DMS114 treated with DMSO at 0.1 percent for 48 hours (cell line): ENCODE results near the gene INPP5D.

ENCODE experiments used
- DNase-seq: peaks from one replicate; lab custom pipeline; 2025; ENCODE audit not compliant: unreplicated experiment; lab: John Stamatoyannopoulos, UW

Gene INPP5D

DNA sequence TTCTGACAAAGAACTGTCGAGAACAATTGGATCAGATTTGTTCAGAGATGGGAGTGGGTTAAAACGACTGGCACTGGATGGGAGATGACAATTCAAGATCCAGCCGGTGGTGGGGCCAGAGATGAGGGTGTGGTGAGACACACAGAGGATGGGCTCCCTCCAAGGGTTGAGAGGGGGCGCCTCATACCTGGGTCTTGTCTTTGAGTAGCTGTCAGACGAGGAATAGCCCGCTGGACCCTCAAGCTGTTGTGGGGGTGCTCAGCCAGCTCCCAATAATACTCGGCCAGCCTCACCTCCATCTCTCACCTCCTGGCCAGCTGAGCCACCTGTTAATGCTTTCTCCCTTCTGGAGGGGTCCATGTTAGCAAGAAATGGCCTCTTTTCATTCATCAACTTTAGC, 14.0 kb downstream of the INPP5D start:
- no peak for DNase-seq

DNA sequence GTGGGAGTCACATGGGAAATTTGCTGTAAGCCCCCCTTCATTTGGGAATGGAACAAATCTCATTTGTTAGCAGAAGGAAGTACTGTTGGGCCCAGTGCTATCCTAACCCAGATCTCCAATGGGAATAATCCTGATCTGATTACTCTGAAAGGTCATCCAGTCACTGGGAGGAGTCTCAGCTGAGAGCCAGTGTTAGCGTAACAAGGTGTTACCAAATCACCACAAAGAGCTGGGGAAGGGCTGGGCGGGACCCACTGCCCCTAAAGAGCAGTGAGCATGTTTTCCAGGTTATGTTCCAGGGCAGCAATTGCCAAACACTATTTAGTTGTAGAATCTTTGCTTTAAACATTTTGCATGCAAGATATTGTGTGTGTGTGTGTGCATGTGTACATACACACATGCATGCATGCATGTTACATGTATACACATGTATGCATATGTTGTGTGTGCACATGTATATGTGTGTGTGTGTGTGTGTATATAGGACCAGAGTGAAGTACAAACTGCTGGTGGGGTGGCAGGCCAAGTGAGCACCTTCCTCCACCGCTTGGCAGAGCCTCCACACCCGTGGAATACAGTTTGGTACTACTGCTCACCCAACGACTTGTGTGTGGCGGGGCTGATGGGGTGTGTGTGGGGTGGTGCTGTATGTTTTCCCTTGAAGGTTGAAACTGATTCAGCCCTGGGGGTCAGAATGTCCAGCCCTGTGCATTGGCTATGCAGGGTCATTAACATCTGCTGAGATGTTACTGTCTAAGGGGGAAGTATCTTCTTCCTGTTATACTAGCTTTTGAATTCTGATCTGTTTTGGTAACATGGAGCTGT, 15.2 kb downstream of the INPP5D start:
- DNase-seq = no peak

DNA sequence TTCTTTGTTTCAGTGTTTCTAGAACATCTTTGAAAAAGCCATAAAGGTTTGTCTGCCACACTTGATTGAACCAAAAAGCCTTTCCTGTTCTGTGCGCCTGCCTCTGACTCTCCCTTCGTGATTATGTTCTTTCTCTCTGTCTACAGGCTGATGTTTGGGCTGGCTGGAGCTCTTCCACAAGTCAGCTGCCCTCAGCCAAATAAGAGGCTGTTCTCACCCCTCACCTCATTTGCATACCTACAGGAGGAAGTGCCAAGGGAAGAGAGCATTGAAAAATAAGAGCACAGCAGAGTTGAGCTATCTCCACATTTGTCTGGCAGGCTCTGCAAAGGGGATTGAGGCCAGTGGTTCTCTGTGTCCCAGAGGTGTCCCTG, 15.8 kb downstream of the INPP5D start:
- no peak for DNase-seq

DNA sequence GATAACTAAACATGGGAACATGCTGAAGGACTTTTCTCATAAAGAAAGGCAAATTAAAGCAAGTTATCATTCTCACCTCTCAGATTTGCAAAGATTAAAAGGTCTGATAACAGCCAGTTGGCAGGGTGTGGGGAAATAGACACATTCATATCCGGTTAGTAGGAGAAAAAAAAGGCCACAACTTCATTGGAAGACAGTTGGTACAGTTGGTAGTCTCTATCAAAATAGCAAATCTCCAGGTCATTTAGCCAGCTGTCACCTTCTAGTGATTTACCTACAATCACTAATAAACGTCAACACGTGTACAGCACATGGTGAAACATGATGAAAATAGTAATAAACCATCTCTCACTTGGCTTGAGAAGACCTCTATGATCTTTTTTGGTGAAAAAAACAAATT, 16.6 kb downstream of the INPP5D start:
- no peak for DNase-seq

DNA sequence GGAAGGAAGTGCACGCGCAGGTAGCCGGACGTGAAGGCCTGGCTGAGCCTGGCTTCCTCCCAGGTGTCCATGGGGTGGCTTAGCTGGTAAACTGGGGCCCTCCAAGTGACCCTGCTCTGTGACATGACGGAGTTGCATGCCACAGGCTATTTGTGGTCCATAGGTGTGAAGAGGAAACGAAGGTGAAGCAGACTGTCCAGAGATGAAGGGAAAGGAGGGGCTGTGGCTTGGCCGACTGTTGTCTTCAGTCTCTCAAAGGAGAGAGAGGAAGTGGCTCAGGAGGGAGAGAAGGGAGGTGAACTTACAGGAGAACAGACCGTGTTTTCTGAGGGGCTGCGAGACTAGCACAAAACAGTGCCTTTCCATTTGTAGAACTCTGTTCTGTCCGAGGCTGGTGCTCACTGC, 19.3 kb downstream of the INPP5D start:
- DNase-seq = no peak

DNA sequence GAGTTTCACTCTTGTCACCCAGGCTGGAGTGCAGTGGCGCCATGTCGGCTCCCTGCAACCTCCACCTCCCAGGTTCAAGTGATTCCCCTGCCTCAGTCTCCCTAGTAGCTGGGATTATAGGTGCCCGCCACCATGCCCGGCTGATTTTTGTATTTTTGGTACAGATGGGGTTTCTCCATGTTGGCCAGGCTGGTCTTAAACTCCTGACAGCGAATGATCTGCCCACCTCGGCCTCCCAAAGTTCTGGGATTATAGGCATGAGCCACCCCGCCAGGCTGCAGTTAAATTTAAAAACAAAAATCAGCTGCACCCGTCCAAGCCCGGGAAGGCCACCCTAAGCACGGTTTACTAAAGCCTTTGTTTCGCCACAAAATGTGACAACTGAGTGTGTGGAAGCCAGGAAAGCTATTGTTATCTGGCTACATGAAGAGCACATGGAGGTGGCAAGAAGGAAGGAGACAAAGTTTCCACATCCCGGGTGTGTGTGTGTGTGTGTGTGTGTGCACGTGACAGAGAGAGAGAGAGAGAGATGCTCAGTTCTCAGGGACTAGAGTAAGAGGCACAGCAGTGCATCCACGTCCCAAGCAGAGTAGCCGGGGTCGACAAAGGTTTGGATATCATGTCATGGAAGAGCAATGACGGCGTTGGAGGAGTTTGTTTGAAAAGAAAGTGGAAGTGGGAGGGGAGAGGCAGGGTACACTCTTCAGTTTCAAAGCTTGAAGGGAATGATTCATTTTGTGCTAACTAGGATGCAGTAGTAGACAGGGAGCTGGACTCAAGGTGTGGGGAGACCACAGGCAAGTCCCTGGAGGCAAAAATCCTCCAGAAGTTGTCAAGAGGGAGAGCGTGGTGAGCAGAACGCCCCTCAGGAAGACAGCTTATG, 20.1 kb downstream of the INPP5D start:
- DNase-seq = no peak

DNA sequence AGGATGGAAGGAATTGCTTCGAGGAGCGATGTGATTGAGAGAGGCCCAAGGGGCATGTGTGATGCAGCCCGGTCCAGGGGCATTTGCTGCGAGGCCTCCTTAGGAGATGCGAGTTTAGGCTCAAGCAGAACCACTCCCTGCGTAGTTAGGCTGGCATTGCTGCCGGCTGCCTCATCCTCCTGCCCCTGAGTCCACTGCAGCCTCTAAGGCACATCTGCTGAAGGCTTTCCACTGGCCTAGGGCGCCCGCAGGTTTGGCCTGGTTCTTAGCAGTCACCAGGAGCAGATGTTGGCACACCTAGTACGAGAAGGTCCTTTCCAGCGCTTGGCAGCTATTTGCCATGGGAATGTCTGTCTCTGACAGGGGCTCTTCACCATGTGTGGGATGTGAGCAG, 20.7 kb downstream of the INPP5D start:
- no peak for DNase-seq

DNA sequence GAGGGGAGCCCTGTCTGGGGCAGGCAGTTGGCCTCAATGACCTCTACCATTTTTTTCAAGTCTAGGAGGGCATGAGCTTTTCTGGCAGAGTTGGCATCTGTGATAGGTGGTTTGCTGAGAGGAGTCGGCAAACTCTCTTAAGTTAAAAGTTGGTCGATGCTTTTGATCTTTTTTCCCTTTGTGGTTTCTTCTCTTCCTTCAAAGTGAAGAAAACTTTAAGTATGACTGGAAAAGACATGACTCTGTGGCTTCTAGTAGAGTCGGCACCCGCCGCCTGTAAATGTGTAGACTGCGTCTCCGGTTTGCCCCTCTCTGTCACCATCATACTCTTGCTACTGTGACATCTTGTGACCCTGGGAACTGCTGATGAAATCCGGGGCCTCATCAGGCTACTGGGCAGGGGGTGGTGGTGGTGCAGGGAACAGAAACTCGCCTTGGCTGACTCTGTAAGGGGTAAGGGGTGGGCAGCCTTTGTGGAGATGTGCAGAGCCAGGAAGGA, 21.1 kb downstream of the INPP5D start:
- no peak for DNase-seq

DNA sequence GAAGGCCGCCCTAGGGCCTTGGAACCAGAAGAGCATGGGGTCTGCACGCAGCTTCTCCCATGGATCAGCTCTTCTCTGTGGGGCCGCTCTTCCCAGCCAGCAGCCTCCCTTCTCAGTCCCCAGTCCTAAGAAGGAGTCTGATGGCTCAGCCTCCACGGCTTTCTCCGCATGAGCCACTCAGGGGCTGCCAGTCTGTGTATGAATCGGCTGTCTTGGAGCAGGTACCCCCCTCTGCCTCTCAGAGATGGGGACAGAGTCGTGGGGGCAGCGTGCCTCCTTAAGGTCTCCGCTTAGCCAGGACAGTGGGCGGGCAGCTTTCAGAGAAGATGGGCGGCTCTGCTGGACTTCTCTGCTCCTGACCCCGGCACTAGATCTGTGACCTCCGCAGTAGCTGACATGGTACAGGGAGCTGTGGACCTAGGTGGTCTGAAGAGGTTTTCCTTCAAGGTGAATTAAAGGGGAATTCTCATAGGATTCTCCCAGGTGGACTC, 21.6 kb downstream of the INPP5D start:
- no peak for DNase-seq

DNA sequence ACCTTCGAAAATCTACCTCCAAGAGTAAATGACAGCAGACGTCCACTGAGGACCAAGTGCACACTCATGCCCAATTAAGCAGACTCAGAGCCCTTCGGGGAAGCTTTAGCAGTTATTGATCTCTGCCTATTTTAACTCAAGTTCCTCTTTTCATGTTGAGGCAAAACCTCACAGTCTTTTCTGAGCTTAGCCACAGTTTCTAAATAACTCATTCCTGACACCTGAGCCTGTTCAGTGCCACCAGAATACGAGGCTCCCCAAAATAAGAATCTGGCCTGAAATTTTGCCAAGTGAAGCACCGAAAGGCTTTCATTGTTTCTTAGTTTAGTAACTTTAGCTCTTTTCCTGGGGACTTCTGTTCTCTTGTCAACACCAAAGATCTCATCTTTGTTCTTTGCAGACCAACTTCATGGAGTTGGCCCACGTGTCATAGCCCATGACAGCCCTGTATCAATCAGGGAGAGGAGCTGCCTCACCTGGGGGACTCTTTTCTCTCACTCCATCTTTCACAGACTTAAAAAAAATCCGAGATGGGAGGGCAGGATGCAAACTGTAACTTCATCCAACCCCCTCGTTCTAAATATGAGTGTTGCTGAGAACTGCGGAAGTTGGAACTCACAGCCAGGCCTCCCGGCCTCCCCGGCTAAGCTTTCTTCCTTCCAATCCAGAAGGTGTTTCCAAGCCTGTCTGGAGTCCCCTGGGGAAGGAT, 22.2 kb downstream of the INPP5D start:
- no peak for DNase-seq

DNA sequence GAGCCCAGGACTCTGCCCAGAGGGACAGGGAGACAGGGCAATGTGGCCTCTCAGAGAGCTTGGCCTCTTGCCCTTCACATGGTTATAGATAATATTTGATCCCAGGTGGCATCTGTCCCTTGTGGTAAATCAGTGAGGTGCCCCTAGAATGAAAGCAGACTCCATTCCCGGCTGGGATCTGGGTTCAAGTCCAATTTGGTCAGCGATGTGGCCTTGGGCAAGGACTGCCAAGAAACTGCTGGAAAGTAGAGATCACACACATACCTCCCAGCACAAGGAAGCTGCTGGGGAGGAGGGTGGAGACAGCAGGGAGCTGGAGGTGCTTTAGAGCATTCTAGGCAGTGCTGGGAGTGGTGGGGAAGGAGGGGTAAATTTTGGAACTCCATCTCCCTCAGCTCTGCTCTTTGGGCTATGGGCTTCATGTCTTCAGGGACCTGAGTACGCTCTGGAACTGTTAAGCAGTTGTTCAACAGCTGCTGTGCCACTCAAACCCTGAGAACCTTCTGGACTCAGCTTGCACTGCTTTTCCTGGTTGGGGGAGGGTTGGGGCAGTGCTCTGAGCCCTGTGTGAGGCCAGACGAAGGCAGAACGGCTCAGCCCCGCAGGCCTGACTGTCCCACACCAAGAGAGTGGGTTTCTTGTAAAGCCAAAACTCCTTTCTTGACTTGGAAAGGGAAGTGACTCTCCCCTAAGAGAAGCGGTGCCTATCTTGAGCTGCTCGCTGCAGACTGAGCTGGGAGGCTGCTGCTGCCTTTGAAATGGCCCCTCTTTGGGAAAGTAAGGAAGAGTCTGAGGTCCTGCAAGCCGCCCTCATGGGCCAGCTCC, 23.0 kb downstream of the INPP5D start:
- DNase-seq = no peak

DNA sequence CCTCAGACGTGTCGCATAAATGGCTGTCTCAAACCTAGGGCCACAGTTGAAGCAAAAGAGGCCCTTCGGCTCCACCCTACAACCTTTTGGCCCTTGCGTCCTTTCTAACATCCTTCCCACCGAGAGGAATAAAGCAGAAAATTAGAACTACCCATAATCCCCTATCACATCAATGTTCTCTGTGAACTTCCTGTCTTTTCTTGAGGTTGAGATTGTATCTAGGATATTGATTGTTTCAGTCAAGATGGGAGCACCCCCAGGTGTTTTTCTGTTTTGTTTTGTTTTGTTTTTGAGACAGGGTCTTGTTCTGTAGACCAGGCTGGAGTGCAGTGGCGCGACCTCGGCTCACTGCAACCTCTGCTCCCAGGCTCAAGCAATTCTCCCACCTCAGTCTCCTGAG, 23.6 kb downstream of the INPP5D start:
- DNase-seq = no peak

DNA sequence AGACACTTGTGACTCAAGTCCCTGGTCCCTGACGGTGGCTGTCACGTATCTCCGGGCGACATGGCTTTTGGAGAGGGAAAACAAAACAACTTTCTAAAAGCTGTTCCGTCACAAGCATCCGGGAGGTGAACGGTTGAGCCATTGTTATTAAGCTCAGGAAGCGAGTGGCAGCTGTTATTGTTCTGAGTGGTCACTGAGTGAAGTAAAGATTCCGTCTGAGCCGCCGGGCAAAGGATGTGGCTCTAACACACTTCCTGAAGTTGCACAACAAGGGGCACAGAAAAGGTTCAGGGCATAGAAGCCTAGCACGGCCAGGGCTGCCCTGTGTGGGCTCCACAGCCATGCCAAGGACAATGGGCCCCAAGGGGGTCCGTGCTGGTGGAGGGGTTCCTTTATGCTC, 24.3 kb downstream of the INPP5D start:
- no peak for DNase-seq

DNA sequence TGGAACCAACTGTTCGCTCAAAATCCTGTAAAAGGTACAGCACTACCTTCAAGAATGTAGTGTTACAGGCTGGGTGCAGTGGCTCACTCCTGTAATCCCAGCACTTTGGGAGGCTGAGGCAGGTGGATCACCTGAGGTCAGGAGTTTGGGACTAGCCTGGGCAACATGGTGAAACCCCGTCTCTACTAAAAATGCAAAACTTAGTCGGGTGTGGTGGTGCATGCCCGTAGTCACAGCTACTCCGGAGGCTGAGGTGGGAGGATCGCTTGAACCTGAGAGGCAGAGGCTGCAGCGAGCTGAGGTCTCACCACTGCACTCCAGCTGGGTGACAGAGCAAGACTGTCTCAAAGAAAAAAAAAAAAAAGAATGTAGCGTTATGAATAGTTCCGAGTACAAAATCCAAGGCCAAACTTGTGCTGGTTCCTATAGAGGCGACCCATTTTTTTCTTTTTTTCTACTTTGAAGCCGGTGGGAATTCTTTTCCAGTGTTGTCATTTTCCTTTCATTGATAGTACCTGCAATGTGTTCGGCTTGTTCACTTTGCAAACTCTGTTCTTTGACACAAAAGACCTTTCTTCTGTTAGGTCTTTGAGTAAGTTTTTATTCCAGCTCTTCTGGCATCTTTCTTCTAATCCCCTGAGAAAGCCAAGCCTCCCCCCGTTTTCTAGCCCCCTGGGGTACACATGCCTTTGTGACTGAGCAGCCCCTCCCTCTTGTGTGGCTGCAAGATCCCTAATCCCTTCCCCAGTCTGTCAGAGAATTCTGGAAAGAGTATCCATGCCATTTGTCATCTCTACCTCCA, 25.1 kb downstream of the INPP5D start:
- no peak for DNase-seq

DNA sequence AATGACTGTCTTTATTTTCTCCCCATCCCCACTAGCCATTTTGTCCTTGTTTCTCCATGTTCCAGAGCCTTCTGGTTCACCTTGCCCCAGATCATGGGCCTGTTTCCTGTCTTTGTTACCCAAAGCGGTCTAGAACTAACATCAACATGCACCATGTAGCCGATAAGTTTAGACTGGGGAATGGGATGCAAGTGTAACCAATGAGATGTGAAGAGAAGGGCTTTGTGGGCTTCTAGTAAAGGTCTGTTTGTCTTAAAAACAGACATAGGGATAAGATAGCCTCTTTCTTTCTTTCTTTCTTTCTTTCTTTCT, 25.7 kb downstream of the INPP5D start:
- no peak for DNase-seq

DNA sequence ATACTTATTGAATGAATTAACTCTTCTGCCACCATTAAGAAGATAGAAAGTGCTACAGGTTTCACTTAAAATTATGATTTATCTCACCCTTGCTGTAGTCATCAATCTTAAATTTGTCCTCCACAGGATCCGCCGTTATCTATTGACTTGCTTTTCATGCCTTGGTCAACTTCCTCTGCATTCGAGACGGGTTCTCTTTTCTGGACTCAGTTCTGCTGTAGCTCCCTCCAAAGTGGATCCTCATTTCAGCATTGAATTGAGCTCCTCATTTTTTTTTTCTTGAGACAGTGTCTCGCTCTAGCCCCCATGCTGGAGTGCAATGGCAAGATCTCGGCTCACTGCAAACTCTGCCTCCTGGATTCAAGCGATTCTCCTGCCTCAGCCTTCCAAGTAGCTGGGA, 27.6 kb downstream of the INPP5D start:
- no peak for DNase-seq

DNA sequence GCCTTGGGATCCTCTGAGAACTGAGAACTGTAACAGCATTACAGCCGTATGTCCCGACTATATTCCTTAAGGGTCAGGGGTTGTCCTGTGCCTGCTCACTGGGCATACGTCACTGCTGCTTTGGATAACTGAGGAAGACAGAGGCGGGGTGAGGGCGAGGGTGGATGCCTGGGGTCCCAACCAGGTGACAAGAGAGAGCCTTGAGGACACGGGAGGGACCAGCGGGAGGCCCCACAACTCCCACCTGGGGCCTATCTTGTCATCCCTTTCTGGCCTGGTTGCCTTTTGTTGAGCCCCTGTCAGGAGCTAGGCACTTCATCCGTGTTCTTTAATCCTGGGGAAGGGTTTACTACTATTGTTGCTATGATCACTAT, 28.8 kb downstream of the INPP5D start:
- DNase-seq = no peak

DNA sequence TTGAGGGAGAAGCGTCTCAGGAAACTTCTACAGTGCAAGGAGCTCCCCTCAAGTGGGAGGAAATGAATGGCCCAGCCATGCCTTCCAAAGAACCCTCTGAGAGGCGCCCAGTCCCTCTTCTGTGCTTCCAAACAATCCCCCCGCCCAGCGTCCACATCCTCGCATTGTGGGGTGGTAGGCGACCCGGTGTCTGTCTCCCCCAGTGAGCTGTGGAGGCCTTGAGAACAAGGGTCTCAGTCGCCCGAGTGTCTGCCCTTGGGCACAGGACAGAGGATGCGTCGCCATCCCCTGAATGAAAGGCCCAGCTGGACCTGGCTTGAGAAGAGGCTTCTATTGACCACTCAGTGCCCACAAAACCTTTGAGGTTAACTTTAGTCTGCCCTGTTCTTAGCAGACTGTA, 29.7 kb downstream of the INPP5D start:
- no peak for DNase-seq

DNA sequence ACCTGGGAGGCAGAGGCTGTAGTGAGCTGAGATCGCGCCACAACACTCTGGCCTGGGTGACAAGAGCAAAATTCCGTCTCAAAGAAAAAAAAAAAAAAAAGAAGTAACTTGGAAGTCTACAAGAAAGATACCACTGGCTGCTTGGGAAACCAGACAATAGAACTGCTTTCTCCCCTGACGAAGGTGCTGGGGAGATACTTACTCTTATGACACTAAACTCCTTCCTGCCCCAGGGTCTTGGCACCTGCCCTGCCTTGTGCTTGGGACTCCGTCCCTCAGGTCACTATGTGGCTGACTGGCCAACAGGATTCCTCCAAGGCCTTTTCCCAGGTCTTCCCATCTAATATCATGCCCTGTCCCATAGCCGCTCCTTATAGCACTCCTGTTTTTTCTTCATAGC, 30.7 kb downstream of the INPP5D start:
- DNase-seq = no peak
